ENCODE results near the gene CMTM1.
A peak's percentile ranks its signal among the peaks of the same experiment; 100 is the strongest.

CMTM1 gene, protein sequence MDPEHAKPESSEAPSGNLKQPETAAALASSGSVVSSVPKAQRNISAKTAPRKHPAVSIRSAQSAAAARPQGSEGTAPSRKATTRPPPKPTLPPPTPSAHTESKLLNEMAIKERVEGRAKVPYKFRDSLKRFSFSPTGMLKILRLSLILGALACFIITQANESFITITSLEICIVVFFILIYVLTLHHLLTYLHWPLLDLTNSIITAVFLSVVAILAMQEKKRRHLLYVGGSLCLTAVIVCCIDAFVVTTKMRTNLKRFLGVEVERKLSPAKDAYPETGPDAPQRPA

DNA sequence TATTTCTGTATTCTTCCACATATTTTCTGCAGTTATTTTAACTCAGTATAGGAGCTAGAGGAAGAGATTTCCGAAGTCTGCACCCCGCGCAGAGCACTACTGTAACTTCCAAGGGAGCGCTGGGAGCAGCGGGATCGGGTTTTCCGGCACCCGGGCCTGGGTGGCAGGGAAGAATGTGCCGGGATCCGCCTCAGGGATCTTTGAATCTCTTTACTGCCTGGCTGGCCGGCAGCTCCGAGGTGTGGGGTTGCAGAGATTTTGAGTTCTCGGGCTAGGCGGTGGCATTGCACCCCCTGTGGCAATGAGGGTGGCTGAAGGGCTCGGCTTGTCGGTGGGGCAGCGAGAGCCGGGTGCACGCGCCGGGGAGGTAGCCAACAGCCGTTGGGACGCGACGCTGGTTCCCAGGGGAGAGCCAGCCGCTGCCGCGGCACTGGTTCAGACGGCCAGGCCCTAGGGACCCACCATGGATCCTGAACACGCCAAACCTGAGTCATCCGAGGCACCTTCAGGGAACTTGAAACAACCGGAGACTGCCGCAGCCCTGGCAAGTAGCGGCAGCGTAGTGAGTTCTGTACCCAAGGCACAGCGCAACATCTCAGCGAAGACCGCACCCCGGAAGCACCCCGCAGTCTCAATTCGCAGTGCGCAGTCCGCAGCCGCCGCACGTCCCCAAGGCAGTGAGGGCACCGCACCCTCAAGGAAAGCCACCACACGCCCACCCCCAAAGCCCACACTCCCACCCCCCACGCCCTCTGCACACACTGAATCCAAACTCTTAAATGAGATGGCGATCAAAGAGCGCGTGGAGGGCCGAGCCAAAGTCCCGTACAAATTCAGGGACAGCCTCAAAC lies at the start of gene CMTM1:
CMTM1 (plus strand) TSS at position 389 of the 851 bp plus-strand sequence; CDS start at position 464, 75 bp downstream.
- DNase-seq, result no peak

DNA sequence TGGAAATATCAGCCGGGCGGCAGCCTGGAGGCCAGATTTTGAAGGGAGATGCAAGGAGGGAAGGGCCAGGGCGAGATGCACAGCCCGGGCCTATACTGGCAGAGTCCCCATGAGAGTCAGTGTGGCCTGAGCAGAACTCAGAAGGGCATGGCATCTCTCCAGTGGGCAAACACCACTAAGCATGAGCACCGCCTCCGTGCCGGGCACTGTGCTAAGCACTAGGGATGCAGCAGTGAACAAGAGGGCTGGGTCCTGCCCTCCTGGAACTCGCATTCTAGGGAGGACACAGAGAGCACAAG lies 49.8 kb upstream of the CMTM1 start:
- no peak for DNase-seq

DNA sequence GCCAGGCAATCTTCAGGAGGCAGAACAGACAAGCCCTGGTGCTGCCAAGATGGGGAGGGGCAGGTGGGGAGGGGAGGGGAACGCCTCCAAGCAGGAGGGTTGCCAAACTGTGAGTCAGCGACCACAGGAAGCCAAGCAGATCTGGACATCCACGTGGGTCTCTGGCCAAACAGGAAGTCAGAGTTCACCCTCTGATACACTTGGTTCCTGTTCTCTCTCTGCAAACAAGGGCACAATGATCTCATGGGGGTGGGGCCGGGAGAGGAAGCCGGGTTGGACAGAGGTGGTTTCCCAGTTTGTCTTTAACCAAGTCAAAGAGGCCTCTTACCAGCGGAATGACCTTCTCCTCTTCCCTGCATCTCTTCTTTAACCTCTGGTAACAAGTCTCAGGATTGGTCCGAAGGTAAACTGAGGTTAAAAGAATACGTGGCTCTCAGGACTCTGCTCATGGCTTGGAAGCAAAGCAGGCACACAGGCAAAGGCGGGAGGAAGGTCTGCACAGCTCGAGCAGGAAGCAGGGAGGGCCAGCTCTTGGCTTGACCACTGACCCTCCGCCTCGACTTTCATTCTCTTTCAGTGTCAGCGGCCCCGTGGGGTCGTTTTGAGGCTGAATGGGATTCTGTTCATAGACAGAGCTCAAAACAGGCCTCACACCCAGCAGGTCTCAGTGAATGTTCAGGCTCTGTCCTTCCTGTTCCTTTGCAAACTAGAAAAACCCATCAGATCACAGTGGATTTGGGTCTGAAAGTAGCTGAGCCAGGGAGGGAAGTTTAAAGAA lies 49.2 kb upstream of the CMTM1 start:
- peak; percentile 62 to 66 for DNase-seq

DNA sequence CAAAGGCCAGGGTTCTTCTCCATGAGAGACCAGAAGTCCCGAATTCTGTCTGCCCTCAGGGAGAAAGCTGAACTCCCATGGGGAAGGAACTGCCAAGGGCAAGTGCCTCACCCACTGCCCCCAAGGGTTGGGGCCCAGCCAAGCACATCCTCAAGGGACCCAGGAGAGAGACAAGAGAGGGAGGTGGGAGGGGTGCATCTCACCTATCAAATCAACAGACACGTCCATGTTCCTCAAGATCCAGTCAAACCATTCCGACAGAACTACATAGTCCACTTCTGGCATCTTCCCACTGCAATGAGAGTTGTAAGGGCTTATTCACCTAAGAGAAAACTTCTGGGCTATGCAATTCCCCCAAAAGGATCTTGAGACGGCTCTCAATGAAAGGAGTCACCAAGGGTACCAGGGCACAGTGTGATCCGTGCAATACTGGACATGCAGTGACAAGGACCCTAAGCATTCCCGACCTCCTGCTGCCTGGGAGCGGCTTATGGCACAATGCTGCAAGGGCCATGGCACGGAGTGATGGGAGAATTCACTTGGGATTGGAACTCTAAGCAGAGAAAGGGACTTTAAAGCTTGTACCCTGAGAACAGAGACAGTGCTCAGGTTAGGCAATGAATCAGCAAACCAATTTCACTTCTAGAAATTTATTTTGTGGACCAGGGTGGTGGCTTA lies 48.5 kb upstream of the CMTM1 start:
- no peak for DNase-seq

GRCh38 chr16:66519482-66520373 lies 46.5 kb upstream of the CMTM1 start:
- DNase-seq, result no peak

DNA sequence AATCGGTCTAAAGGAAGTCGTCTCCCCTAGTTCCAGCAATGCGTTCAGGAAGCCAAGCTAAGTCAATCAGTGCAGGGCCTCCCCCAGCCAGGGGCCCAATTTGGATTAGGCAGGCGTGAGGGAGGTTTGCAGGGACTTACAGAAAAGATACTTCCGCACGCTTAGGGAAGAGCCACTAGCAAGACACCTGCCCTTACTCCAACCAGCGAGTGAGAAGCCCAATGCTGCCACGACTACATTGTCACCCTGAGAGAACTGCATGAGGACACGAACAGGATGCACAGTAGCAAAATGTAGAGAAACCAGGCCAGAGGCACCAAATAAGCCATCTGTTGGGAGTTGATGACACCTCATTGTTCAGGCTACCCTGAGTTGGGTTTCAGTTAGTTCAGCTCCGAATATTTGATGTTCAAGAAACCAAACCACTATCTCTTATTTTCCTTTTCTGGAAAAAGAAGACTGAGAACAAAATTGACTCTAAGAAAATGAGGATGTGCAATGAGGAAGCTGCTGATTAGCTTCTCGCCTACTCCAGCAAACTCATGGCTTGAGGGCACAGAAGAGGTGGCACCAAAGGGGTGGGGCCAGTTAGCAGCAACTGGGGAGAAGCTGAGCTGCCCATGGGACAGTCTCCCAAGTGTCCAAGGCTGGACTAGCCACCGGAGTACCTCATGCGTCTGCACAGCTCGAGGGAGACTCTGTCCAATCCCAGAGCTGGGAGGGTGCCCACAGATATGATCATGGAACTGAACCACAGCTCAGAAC lies 45.7 kb upstream of the CMTM1 start:
- DNase-seq, result no peak

DNA sequence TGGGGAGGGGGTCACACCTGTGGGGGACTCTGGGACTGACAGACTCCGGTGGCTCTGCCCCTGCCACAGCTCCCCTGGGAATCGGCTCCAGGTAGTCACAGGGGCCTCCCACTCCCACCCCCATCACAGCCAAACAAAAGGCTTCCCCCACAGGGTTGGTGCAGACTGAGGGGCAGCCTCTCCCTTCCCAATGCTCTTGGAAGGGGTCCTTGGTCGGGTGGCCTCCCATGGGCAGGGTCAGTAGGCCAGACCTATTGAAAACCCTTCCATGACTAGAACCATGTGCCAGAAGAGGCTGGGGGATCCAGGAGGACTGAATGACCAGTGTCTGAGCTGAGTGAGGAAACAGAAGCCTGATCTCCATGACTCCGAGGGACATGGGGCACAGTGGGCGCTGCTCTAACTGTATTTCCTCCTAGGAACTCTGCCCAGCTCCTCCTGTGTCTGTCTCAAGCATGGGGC lies 45.0 kb upstream of the CMTM1 start:
- no peak for DNase-seq

DNA sequence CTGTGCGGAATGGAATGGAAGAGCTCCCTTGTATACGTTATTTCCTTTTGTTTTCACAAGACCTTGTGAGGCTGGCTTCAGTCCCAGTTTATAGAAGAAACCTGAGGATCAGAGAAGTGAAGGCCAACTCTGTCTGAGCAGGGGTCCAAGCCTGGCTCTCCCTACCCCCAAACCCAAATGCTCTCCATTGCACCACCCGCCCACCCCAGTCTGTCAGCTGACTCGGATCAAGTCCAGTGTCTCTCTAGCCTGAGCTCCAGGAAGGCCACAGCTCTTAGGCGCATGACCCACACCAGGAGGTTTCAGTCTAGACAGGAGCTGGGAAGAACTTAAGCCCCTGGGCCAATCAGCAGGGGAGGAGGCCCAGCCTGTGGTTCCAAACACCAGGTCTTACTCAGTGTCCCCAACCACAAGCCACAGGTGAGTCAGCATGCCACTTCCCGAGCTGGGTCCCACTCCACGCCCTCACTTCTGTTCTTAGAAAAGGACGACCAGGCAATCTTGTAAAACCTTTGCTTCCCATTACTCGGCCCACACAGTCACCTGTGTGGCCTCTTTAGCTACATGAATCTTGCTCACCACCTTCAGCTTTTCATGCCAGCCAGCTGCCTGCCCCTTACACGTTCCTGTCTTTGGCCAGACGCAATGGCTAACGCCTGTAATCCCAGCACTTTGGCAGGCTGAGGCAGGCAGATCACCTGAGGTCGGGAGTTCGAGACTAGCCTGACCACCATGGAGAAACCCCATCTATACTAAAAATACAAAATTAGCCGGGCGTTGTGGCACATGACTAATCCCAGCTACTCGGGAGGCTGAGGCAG lies 44.1 kb upstream of the CMTM1 start:
- DNase-seq, result peak; percentile 85 to 91

GRCh38 chr16:66522816-66523590 lies 43.2 kb upstream of the CMTM1 start:
- DNase-seq, result no peak

- DNase-seq, result no peak
Observed at GRCh38 chr16:66523861-66524354, 42.3 kb upstream of the CMTM1 start.

- DNase-seq, result no peak
Observed at GRCh38 chr16:66524601-66525164, 41.6 kb upstream of the CMTM1 start.

DNA sequence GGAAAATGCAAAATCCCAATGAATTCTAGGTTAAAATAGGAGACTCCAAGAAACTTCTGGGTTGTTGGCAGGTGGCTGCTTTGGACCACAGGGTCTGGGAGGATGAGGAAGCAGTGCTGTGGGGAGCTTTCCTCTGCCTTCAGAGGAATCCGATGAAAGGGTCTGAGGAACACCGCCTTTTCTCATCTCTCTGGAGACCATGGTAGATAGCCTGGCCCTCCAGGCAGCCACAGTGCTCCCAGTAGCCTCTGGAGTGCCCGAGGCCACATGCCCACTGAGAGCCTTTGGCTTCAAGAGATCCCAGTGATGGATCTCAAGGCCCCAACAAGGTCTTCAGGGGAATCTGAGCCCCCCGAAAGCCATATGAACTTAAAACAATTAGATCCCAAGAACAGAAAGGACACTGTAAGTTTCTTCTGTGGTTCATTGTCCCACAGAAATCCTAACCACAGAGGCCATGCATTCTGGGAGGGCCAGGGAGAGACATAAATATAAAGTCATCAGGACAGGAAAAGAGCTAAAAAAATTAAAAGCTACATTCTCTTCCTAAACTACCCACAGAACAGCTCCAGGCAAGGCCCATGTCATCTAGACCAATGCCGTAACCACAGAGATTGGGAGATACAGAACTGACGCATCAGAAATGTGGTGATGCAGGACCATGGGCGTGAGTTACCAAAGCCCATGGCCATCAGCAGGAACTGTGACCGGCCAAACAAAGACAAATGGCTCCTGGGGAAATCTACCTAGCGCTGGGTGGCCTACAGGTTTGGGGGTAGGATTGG lies 40.7 kb upstream of the CMTM1 start:
- no peak for DNase-seq

- no peak for DNase-seq
Observed at GRCh38 chr16:66528294-66528693, 37.9 kb upstream of the CMTM1 start.

GRCh38 chr16:66529475-66529874 lies 36.8 kb upstream of the CMTM1 start:
- no peak for DNase-seq

GRCh38 chr16:66534376-66534799 lies 31.9 kb upstream of the CMTM1 start:
- DNase-seq, result no peak

- DNase-seq, result no peak
Observed at GRCh38 chr16:66536525-66536924, 29.7 kb upstream of the CMTM1 start.

- DNase-seq, result no peak
Observed at GRCh38 chr16:66537236-66537635, 29.0 kb upstream of the CMTM1 start.

GRCh38 chr16:66538910-66539309 lies 27.3 kb upstream of the CMTM1 start:
- no peak for DNase-seq
